IMR-90 (cell line): Measurements from ENCODE around the gene STON2. TPM values are rescaled to one million over a fixed set of nuclear protein-coding genes. Genes with fewer than 3 reads are reported as not detected.

ENCODE experiments used
- ATAC-seq: fragments of 200-7000 bp; cut with Tn5 transposase; 2 replicates; pipeline ENCODE4 v1.9.1; 2020; ENCODE audit warnings: low read depth, mild to moderate bottlenecking, moderate library complexity
- BruUV-seq: library from RNA; stranded (reverse); fragments of 400-500 nt; replicated peaks from 2 replicates; lab custom pipeline; 2021; lab: Mats Ljungman, UMichigan
- CTCF ChIA-PET: fragments of 300-600 bp; formaldehyde crosslinking; extraction: SDS; loops from one replicate; lab custom pipeline; 2021; ENCODE audit warnings: antibody characterized with exemption; lab: Yijun Ruan, JAX
- POLR2A ChIA-PET: fragments of 300-600 bp; sonication (Branson Sonifier 250); formaldehyde crosslinking; loops from one replicate; lab custom pipeline; 2022; ENCODE audit warnings: antibody characterized with exemption; ENCODE audit not compliant: unreplicated experiment; lab: Charles Lee
- DNase-seq: peaks from one replicate; pipeline ENCODE4 v3.0.0; 2013
- H2AFZ ChIP-seq: replicated peaks from 2 replicates; pipeline ENCODE3; 2013; ENCODE audit warnings: low read length, mild to moderate bottlenecking; ENCODE audit not compliant: poor library complexity
- H2AK5ac ChIP-seq: 2 replicates; pipeline ENCODE4 v1.6.1; 2013; ENCODE audit warnings: low read depth, low read length, inconsistent platforms
- H2AK9ac ChIP-seq: replicated peaks from 2 replicates; pipeline ENCODE3; 2013; ENCODE audit warnings: mild to moderate bottlenecking, low read depth, low read length, moderate library complexity; ENCODE audit not compliant: poor library complexity
- H2BK120ac ChIP-seq: 2 replicates; pipeline ENCODE4 v1.6.1; 2013; ENCODE audit warnings: low read depth, low read length, inconsistent platforms
- H2BK15ac ChIP-seq: 3 replicates; pipeline ENCODE4 v1.6.1; 2013; ENCODE audit warnings: low read depth, low read length, inconsistent platforms
- H2BK20ac ChIP-seq: 2 replicates; pipeline ENCODE4 v1.6.1; 2013; ENCODE audit warnings: low read depth, mild to moderate bottlenecking, inconsistent platforms, low read length, moderate library complexity
- H2BK5ac ChIP-seq: 2 replicates; pipeline ENCODE4 v1.6.1; 2013; ENCODE audit warnings: mild to moderate bottlenecking, low read depth, low read length, inconsistent platforms; ENCODE audit not compliant: poor library complexity, severe bottlenecking
- H3K14ac ChIP-seq: replicated peaks from 2 replicates; pipeline ENCODE4 v1.6.1; 2013; ENCODE audit warnings: low read depth, low read length, inconsistent platforms
- H3K18ac ChIP-seq: 2 replicates; pipeline ENCODE4 v1.6.1; 2013; ENCODE audit warnings: low read depth, low read length, control low read depth
- H3K23ac ChIP-seq: 2 replicates; pipeline ENCODE4 v1.6.1; 2013; ENCODE audit warnings: low read depth, low read length, inconsistent platforms
- H3K27ac ChIP-seq: 2 replicates; pipeline ENCODE4 v1.5.1; 2013; ENCODE audit warnings: mild to moderate bottlenecking, control low read depth, low read length; ENCODE audit not compliant: insufficient read depth
- H3K27me3 ChIP-seq: 2 replicates; pipeline ENCODE4 v1.6.1; 2013; ENCODE audit warnings: low read length; ENCODE audit not compliant: control insufficient read depth, insufficient read depth
- H3K36me3 ChIP-seq: 2 replicates; pipeline ENCODE4 v1.6.1; 2013; ENCODE audit warnings: low read length, mixed read lengths; ENCODE audit not compliant: control insufficient read depth, insufficient read depth
- H3K4ac ChIP-seq: 2 replicates; pipeline ENCODE4 v1.6.1; 2013; ENCODE audit warnings: low read depth, low read length, inconsistent platforms
- H3K4me1 ChIP-seq: 2 replicates; pipeline ENCODE4 v1.6.1; 2013; ENCODE audit warnings: low read length, mixed read lengths; ENCODE audit not compliant: control insufficient read depth, insufficient read depth
- H3K4me2 ChIP-seq: 2 replicates; pipeline ENCODE4 v1.6.1; 2013; ENCODE audit warnings: low read depth, mild to moderate bottlenecking, control low read depth, low read length, moderate library complexity
- H3K4me3 ChIP-seq: 2 replicates; pipeline ENCODE4 v1.5.1; 2013; ENCODE audit warnings: low read depth, mild to moderate bottlenecking, control low read depth, low read length, moderate library complexity; ENCODE audit not compliant: insufficient read depth
- H3K56ac ChIP-seq: 2 replicates; pipeline ENCODE4 v1.6.1; 2013; ENCODE audit warnings: low read length, inconsistent platforms; ENCODE audit not compliant: insufficient read depth; ENCODE audit errors: extremely low read depth
- H3K79me1 ChIP-seq, 2 experiments: 2 replicates each; pipeline ENCODE4 v1.6.1; 2013; ENCODE audit warnings: low read length in 2 of 2, inconsistent platforms in 1 of 2, low read depth in 1 of 2
- H3K9ac ChIP-seq: 2 replicates; pipeline ENCODE4 v1.6.1; 2013; ENCODE audit warnings: low read depth, low read length, control low read depth
- H3K9me1 ChIP-seq: 2 replicates; pipeline ENCODE4 v1.6.1; 2013; ENCODE audit warnings: low read length, inconsistent platforms; ENCODE audit not compliant: insufficient read depth
- H3K9me3 ChIP-seq: 2 replicates; pipeline ENCODE4 v1.6.1; 2013; ENCODE audit warnings: low read length; ENCODE audit not compliant: control insufficient read depth, insufficient read depth
- H4K20me1 ChIP-seq: 2 replicates; pipeline ENCODE4 v1.6.1; 2013; ENCODE audit warnings: low read length, inconsistent platforms; ENCODE audit not compliant: insufficient read depth
- H4K5ac ChIP-seq: 2 replicates; pipeline ENCODE4 v1.6.1; 2013; ENCODE audit warnings: mild to moderate bottlenecking, low read depth, low read length, control low read depth
- H4K8ac ChIP-seq, 2 experiments: 2 replicates each; pipeline ENCODE4 v1.6.1; 2013; ENCODE audit warnings: low read depth in 2 of 2, low read length in 2 of 2, control low read depth in 1 of 2, inconsistent platforms in 1 of 2
- H4K91ac ChIP-seq: 2 replicates; pipeline ENCODE4 v1.6.1; 2013; ENCODE audit warnings: low read depth, low read length, inconsistent platforms; ENCODE audit not compliant: insufficient read depth
- BHLHE40 ChIP-seq: fragments of 150-350 bp; IDR thresholded peaks from 2 replicates; pipeline ENCODE4 v1.6.1; 2016; ENCODE audit warnings: mild to moderate bottlenecking, low read depth, low read length
- CEBPB ChIP-seq: IDR thresholded peaks from 2 replicates; pipeline ENCODE4 v1.6.1; 2012; ENCODE audit warnings: low read depth, low read length, improper control_type of control experiment
- CHD1 ChIP-seq: IDR thresholded peaks from 2 replicates; pipeline ENCODE4 v1.6.1; 2012; ENCODE audit warnings: low read depth, low read length, improper control_type of control experiment
- FOS ChIP-seq: fragments of 150-350 bp; IDR thresholded peaks from 2 replicates; pipeline ENCODE4 v1.6.1; 2016; ENCODE audit warnings: low read depth, low read length
- MAFK ChIP-seq: IDR thresholded peaks from 2 replicates; pipeline ENCODE4 v1.6.1; 2012; ENCODE audit warnings: low read depth, low read length, improper control_type of control experiment
- MAZ ChIP-seq: IDR thresholded peaks from 2 replicates; pipeline ENCODE4 v1.6.1; 2012; ENCODE audit warnings: low read depth, mild to moderate bottlenecking, low read length, improper control_type of control experiment, moderate library complexity, borderline replicate concordance
- NFE2L2 ChIP-seq: fragments of 150-350 bp; IDR thresholded peaks from 2 replicates; pipeline ENCODE4 v1.6.1; 2016; ENCODE audit warnings: low read depth, mild to moderate bottlenecking, low read length
- POLR2A ChIP-seq: IDR thresholded peaks from 2 replicates; pipeline ENCODE4 v1.6.1; 2012; ENCODE audit warnings: mild to moderate bottlenecking, low read depth, low read length
- RAD21 ChIP-seq: IDR thresholded peaks from 2 replicates; pipeline ENCODE4 v1.6.1; 2012; ENCODE audit warnings: low read length, improper control_type of control experiment
- RFX5 ChIP-seq: IDR thresholded peaks from 2 replicates; pipeline ENCODE4 v1.8.0; 2012; ENCODE audit warnings: low read depth, mild to moderate bottlenecking, low read length, moderate library complexity
- SMC3 ChIP-seq: fragments of 150-350 bp; IDR thresholded peaks from 2 replicates; pipeline ENCODE4 v1.6.1; 2016; ENCODE audit warnings: low read depth, mild to moderate bottlenecking, antibody characterized with exemption, low read length, moderate library complexity
- WGBS, 2 experiments: methylation state at CpG; one replicate each; pipeline versions ENCODE4 v1.1.5 to v1.1.7; 2013; ENCODE audit warnings: missing lambda C conversion rate in 2 of 2; ENCODE audit not compliant: insufficient read length in 1 of 2; ENCODE audit errors: extremely low coverage in 2 of 2; 5-methylcytosine and 5-hydroxymethylcytosine counted together
- dilution Hi-C: fragments of 300-500 bp; cut with HindIII; formaldehyde crosslinking; loops from one replicate; pipeline ENCODE4 v1.14.3; 2018; ENCODE audit warnings: low sequenced_read_pairs; ENCODE audit not compliant: unreplicated experiment
- in situ Hi-C: fragments of 300-500 bp; cut with MboI; formaldehyde crosslinking; loops from 3 replicates; pipeline ENCODE4 v1.14.3; 2019; ENCODE audit warnings: low sequenced_read_pairs, inconsistent platforms, mixed read lengths
- intact Hi-C: fragments of 100-400 bp; cut with micrococcal nuclease; formaldehyde crosslinking; loops from 2 replicates; pipeline ENCODE4 v1.10.0; 2022
- polyA plus RNA-seq, 3 experiments: library from polyadenylated mRNA; depleted of rRNA; stranded (reverse); fragments of >200 nt; gene quantifications; 2 replicates each; pipeline ENCODE4 v1.2.3, GENCODE V29; 2012; ENCODE audit warnings: low replicate concordance in 1 of 3
- total RNA-seq: library from RNA; depleted of rRNA; stranded (reverse); fragments of >200 nt; gene quantifications from 2 replicates; pipeline ENCODE4 v1.2.3, GENCODE V29; 2012
- TF ChIP-seq, protein P1 (sequence below): conservative IDR thresholded peaks from 2 replicates; pipeline ENCODE4 v1.5.1; 2012; ENCODE audit warnings: mild to moderate bottlenecking, low read depth, low read length, improper control_type of control experiment
- TF ChIP-seq, protein P2 (sequence below): fragments of 150-350 bp; IDR thresholded peaks from 2 replicates; pipeline ENCODE4 v1.6.1; 2017; ENCODE audit warnings: mild to moderate bottlenecking, antibody characterized with exemption, low read length, low read depth
- TF ChIP-seq, protein P3 (sequence below): fragments of 150-350 bp; IDR thresholded peaks from 2 replicates; pipeline ENCODE4 v1.6.1; 2016; ENCODE audit warnings: low read depth, mild to moderate bottlenecking, low read length, moderate library complexity, borderline replicate concordance

Gene STON2
- total and polyA plus RNA-seq, 2 of the 4 experiments (the other 2 are of a cell fraction), result not detected

DNA sequence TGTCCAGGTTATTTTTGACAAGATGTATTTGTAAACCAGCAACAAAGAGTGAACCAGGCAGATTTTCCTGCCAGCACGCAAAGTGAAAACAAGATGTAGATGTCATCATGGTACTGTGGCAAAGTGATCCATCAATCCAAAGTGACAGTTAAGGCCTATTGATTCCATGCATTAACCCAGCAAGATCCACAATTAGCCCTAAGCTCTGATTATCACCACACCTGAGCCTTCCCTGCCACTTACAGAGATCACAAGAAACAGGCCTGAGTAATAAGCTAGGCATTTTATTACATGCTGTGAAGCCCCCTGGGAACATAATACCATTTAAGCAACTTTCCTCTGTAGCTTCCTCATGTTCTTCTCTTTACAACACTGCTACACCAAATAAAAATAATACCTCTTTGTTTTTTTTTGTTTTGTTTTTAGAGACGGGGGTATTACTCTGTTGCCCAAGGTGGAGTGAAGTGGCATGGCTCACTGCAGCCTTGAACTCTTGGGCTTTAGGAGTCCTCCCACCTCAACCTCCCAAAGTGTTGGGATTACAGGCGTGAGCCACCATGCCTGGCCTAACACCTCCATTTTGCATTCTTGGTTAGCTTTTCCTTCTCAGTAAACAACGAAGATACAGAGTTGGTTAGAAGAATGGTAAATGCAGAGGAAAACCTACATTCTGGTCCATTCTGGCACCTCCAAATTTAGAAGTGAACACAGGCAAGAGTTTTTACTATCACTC, 85.5 kb downstream of the STON2 start:
- Histone ChIP-seq H4K20me1 (no peaks in the 10 kb centered on the region), H2AK9ac (no peak overlapping the region), H3K14ac (no peak overlapping the region), H3K4me3 (no peak overlapping the region), H3K27me3 (no peaks in the 10 kb centered on the region), H3K27ac (no peak overlapping the region), H3K79me1 (no peaks in the 10 kb centered on the region), H3K23ac (no peak overlapping the region), H4K8ac (no peak overlapping the region), H2BK20ac (no peak overlapping the region), H3K9ac (no peak overlapping the region), H3K9me1 (no peaks in the 10 kb centered on the region), H2BK15ac (no peak overlapping the region), H3K9me3 (no peaks in the 10 kb centered on the region), H3K4ac (no peak overlapping the region), H3K56ac (no peak overlapping the region), H2BK5ac (no peak overlapping the region), H2BK120ac (no peak overlapping the region), H3K4me1 (no peaks in the 10 kb centered on the region), H2AK5ac (no peak overlapping the region), H3K18ac (no peak overlapping the region), H3K4me2 (no peak overlapping the region), H3K36me3 (no peaks in the 10 kb centered on the region), H4K91ac (no peak overlapping the region), H2AFZ (no peak overlapping the region), H4K5ac (no peak overlapping the region)
- BruUV-seq, result no TSS peak
- no peak for DNase-seq
- POLR2A ChIA-PET, result no interaction called here
- in situ Hi-C loops (no loop called here), dilution Hi-C loops (no loop called here), intact Hi-C loops (no loop called here)
- TF ChIP-seq MAZ, result no peak
- no peak for TF ChIP-seq NFE2L2
- no peak for TF ChIP-seq RAD21
- TF ChIP-seq FOS, result no peak
- no peak for TF ChIP-seq MAFK
- TF ChIP-seq CEBPB, result no peak
- no peak for TF ChIP-seq RFX5
- TF ChIP-seq POLR2A, result no peak
- no peak for TF ChIP-seq SMC3
- TF ChIP-seq, protein P1, sequence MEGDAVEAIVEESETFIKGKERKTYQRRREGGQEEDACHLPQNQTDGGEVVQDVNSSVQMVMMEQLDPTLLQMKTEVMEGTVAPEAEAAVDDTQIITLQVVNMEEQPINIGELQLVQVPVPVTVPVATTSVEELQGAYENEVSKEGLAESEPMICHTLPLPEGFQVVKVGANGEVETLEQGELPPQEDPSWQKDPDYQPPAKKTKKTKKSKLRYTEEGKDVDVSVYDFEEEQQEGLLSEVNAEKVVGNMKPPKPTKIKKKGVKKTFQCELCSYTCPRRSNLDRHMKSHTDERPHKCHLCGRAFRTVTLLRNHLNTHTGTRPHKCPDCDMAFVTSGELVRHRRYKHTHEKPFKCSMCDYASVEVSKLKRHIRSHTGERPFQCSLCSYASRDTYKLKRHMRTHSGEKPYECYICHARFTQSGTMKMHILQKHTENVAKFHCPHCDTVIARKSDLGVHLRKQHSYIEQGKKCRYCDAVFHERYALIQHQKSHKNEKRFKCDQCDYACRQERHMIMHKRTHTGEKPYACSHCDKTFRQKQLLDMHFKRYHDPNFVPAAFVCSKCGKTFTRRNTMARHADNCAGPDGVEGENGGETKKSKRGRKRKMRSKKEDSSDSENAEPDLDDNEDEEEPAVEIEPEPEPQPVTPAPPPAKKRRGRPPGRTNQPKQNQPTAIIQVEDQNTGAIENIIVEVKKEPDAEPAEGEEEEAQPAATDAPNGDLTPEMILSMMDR, result no peak
- TF ChIP-seq CHD1, result no peak
- TF ChIP-seq, protein P2, sequence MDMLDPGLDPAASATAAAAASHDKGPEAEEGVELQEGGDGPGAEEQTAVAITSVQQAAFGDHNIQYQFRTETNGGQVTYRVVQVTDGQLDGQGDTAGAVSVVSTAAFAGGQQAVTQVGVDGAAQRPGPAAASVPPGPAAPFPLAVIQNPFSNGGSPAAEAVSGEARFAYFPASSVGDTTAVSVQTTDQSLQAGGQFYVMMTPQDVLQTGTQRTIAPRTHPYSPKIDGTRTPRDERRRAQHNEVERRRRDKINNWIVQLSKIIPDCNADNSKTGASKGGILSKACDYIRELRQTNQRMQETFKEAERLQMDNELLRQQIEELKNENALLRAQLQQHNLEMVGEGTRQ, result no peak
- TF ChIP-seq, protein P3, sequence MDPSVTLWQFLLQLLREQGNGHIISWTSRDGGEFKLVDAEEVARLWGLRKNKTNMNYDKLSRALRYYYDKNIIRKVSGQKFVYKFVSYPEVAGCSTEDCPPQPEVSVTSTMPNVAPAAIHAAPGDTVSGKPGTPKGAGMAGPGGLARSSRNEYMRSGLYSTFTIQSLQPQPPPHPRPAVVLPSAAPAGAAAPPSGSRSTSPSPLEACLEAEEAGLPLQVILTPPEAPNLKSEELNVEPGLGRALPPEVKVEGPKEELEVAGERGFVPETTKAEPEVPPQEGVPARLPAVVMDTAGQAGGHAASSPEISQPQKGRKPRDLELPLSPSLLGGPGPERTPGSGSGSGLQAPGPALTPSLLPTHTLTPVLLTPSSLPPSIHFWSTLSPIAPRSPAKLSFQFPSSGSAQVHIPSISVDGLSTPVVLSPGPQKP, result no peak
- no peak for TF ChIP-seq BHLHE40
- no CpG with 5 or more reads among the region's 4 CpGs for WGBS, 2 experiments
- CTCF ChIA-PET, result no interaction called here
- no peak for ATAC-seq
